Endothelial cell of umbilical vein (primary cell): Measurements from ENCODE around the gene FANCC. TPM values are rescaled to one million over a fixed set of nuclear protein-coding genes. Genes with fewer than 3 reads are reported as not detected.

Experiments
- BruUV-seq: library from RNA; stranded (reverse); fragments of 400-500 nt; replicated peaks from 2 replicates; lab custom pipeline; 2021; lab: Mats Ljungman, UMichigan
- CTCF ChIA-PET: fragments of 300-600, 350-600 bp; sonication (Branson Sonifier 250); formaldehyde crosslinking; loops from one replicate; lab custom pipeline; 2021; ENCODE audit warnings: antibody characterized with exemption, inconsistent platforms; lab: Charles Lee
- POLR2A ChIA-PET: fragments of 300-600, 350-600 bp; sonication (Branson Sonifier 250); formaldehyde crosslinking; loops from one replicate; lab custom pipeline; 2021; ENCODE audit warnings: antibody characterized with exemption, inconsistent platforms; lab: Charles Lee
- DNase-seq: peaks from one replicate; pipeline ENCODE4 v3.0.0-alpha.2; 2011; ENCODE audit warnings: low read depth, low spot score
- FAIRE-seq: peaks from 2 replicates; lab custom pipeline; 2011; peaks lifted over from hg19 to GRCh38; lab: Jason Lieb, UNC
- H2AFZ ChIP-seq: 2 replicates; pipeline ENCODE4 v1.6.0; 2012; ENCODE audit warnings: low read depth, low read length, control low read depth, inconsistent platforms
- H3K27ac ChIP-seq: 2 replicates; pipeline ENCODE4 v1.5.1; 2011; ENCODE audit warnings: low read depth, mild to moderate bottlenecking, control low read depth, low read length, moderate library complexity; ENCODE audit not compliant: insufficient read depth
- H3K27me3 ChIP-seq, 2 experiments: 2 replicates each; pipeline versions ENCODE4 v1.6.0 to v1.6.1; 2011; ENCODE audit warnings: low read length in 2 of 2, mixed read lengths in 1 of 2; ENCODE audit not compliant: control insufficient read depth in 2 of 2, insufficient read depth in 2 of 2
- H3K36me3 ChIP-seq, 2 experiments: 2 replicates in 1 of 2; 3 replicates in 1 of 2; pipeline ENCODE4 v1.5.1; 2011; ENCODE audit warnings: low read length in 2 of 2, mild to moderate bottlenecking in 1 of 2, moderate library complexity in 1 of 2; ENCODE audit not compliant: control insufficient read depth in 2 of 2, insufficient read depth in 2 of 2; ENCODE audit errors: extremely low read depth in 1 of 2
- H3K4me1 ChIP-seq: 3 replicates; pipeline ENCODE4 v1.5.1; 2011; ENCODE audit warnings: mild to moderate bottlenecking, low read length; ENCODE audit not compliant: control insufficient read depth, insufficient read depth; ENCODE audit errors: extremely low read depth
- H3K4me2 ChIP-seq: 2 replicates; pipeline ENCODE4 v1.6.1; 2011; ENCODE audit warnings: low read length, control low read depth, mixed read lengths; ENCODE audit not compliant: insufficient read depth
- H3K4me3 ChIP-seq, 3 experiments: fragments of 200-600 bp in 1 of 3; sonication (generic), shearing (Covaris generic) in 1 of 3; replicated peaks in 1 of 3; 2 replicates each; pipeline ENCODE4 v1.5.1; 2011 to 2016; ENCODE audit warnings: control low read depth in 3 of 3, low read length in 3 of 3, mild to moderate bottlenecking in 2 of 3, inconsistent platforms in 1 of 3, low read depth in 1 of 3, moderate library complexity in 1 of 3; ENCODE audit not compliant: insufficient read depth in 1 of 3
- H3K79me2 ChIP-seq: 2 replicates; pipeline ENCODE4 v1.6.0; 2012; ENCODE audit warnings: low read length, inconsistent platforms; ENCODE audit not compliant: control insufficient read depth, insufficient read depth
- H3K9ac ChIP-seq: replicated peaks from 2 replicates; pipeline ENCODE3; 2011; ENCODE audit warnings: low read length, control low read depth; ENCODE audit not compliant: insufficient read depth; ENCODE audit errors: extremely low read depth
- H3K9me1 ChIP-seq: replicated peaks from 3 replicates; pipeline ENCODE4 v1.6.0; 2011; ENCODE audit warnings: mild to moderate bottlenecking, low read length; ENCODE audit not compliant: control insufficient read depth, insufficient read depth; ENCODE audit errors: extremely low read depth
- H3K9me3 ChIP-seq: replicated peaks from 2 replicates; pipeline ENCODE4 v1.5.1; 2012; ENCODE audit warnings: low read length, inconsistent platforms; ENCODE audit not compliant: control insufficient read depth, insufficient read depth
- H4K20me1 ChIP-seq: replicated peaks from 2 replicates; pipeline ENCODE3; 2011; ENCODE audit warnings: mild to moderate bottlenecking, low read length; ENCODE audit not compliant: control insufficient read depth, insufficient read depth; ENCODE audit errors: extremely low read depth
- CTCF ChIP-seq, 2 donors: IDR thresholded peaks; 1 replicate in 1 of 2; 2 replicates in 1 of 2; pipeline ENCODE4 v1.5.1; 2011; ENCODE audit warnings: low read length in 2 of 2, mild to moderate bottlenecking in 2 of 2, moderate library complexity in 2 of 2, control low read depth in 1 of 2, inconsistent platforms in 1 of 2, low read depth in 1 of 2; ENCODE audit not compliant: insufficient read depth in 1 of 2; ENCODE audit errors: extremely low read depth in 1 of 2
- EZH2 ChIP-seq: IDR thresholded peaks from 2 replicates; pipeline ENCODE4 v1.6.1; 2012; ENCODE audit warnings: borderline replicate concordance, low read depth, mild to moderate bottlenecking, moderate library complexity, low read length, inconsistent platforms; ENCODE audit not compliant: severe bottlenecking
- FOS ChIP-seq: IDR thresholded peaks from 2 replicates; pipeline ENCODE4 v1.6.1; 2011; ENCODE audit warnings: mild to moderate bottlenecking, low read length, moderate library complexity, borderline replicate concordance; ENCODE audit not compliant: insufficient read depth
- GATA2 ChIP-seq: IDR thresholded peaks from 2 replicates; pipeline ENCODE4 v1.7.0; 2011; ENCODE audit warnings: low read depth, mild to moderate bottlenecking, moderate library complexity, mixed read lengths, low read length; ENCODE audit not compliant: insufficient read length, insufficient read depth
- JUN ChIP-seq: IDR thresholded peaks from 2 replicates; pipeline ENCODE4 v1.6.1; 2011; ENCODE audit warnings: borderline replicate concordance, low read depth; ENCODE audit not compliant: insufficient read length, insufficient read depth
- MAX ChIP-seq: IDR thresholded peaks from 2 replicates; pipeline ENCODE4 v1.6.1; 2011; ENCODE audit not compliant: insufficient read depth, insufficient read length
- MYC ChIP-seq: IDR thresholded peaks from one replicate; pipeline ENCODE4 v1.6.1; 2011; ENCODE audit warnings: mild to moderate bottlenecking, low read depth, low read length
- POLR2A ChIP-seq: IDR thresholded peaks from 2 replicates; pipeline ENCODE4 v1.6.1; 2012; ENCODE audit warnings: low read depth, mild to moderate bottlenecking, control low read depth, low read length
- POLR2AphosphoS5 ChIP-seq: IDR thresholded peaks from 2 replicates; pipeline ENCODE4 v1.6.1; 2012; ENCODE audit warnings: low read depth, mild to moderate bottlenecking, control low read depth, low read length, moderate library complexity; ENCODE audit not compliant: insufficient read depth
- dilution Hi-C: fragments of 300-500 bp; cut with MboI; formaldehyde crosslinking; loops from one replicate; pipeline ENCODE4 v1.15.0; 2019; ENCODE audit warnings: low sequenced_read_pairs; ENCODE audit not compliant: extremely low pct_ligation_motif_present
- intact Hi-C: fragments of 100-400 bp; cut with micrococcal nuclease; formaldehyde crosslinking; loops from one replicate; pipeline ENCODE4 v1.10.0; 2022
- polyA plus RNA-seq, 4 experiments: library from polyadenylated mRNA; depleted of rRNA in 3 of 4; stranded (reverse) in 3 of 4; unstranded in 1 of 4; fragments of >200 nt; gene quantifications; 2 replicates each; pipeline versions ENCODE4 v1.2.1 to v1.2.3, GENCODE V29; 2011 to 2012; ENCODE audit warnings: missing spikeins in 1 of 4
- total RNA-seq: library from RNA; stranded (reverse); gene quantifications from 2 replicates; pipeline ENCODE4 v1.2.3, GENCODE V29; 2021

Gene FANCC
- total and polyA plus RNA-seq, 2 donors (not counting 3 experiments of a cell fraction or from before 2014, with no cell fraction given) = 5.7 to 13.1 TPM

GRCh38 chr9:95140821-95141220 is 176.7 kb downstream of the FANCC start:
- Histone ChIP-seq H3K9me3 (no peaks in the 10 kb centered on the region), H3K9me1 (no peaks in the 10 kb centered on the region), H2AFZ (no peak overlapping the region), H3K36me3 (no peaks in the 10 kb centered on the region), H3K79me2 (no peaks in the 10 kb centered on the region), H3K27ac (no peak overlapping the region), H3K27me3 (no peaks in the 10 kb centered on the region), H3K9ac (no peak overlapping the region), H3K4me1 (no peaks in the 10 kb centered on the region), H3K4me3 (no peak overlapping the region), H3K4me2 (no peak overlapping the region), H4K20me1 (no peaks in the 10 kb centered on the region)
- dilution Hi-C loops = loop anchor here (25.0 kb wide), 1 partner anchor 479 kb away; no protein-coding TSS in a partner anchor
- FAIRE-seq (no peak), DNase-seq (no peak)
- intact Hi-C loops = no loop called here
- POLR2A ChIA-PET = no interaction called here
- no peak for TF ChIP-seq MAX
- no peak for TF ChIP-seq POLR2A
- BruUV-seq = no TSS peak
- CTCF ChIA-PET = interaction anchor here (0.7 to 1.1 kb wide), 3 partner anchors 9 to 460 kb away, joined by 3 to 9 read pairs (median 4); no protein-coding TSS in a partner anchor

GRCh38 chr9:95139126-95139525 is 178.4 kb downstream of the FANCC start:
- no peaks in the 10 kb centered on the region for H3K9me1 ChIP-seq
- H2AFZ ChIP-seq = no peak overlapping the region
- no peaks in the 10 kb centered on the region for H3K27me3 ChIP-seq
- ChIA-PET POLR2A (no interaction called here), CTCF (interaction anchor here (1.0 to 3.8 kb wide), 3 partner anchors 11 to 29 kb away, joined by 4 to 22 read pairs (median 7); no protein-coding TSS in a partner anchor)
- TF ChIP-seq EZH2 (no peak), POLR2A (no peak), FOS (no peak), CTCF (IDR thresholded peaks at IDR 0.05; ENCODE audit: extremely low read depth in 1 of 2, insufficient read depth in 1 of 2, low read depth in 1 of 2, low read length in 2 of 2) (no peak), GATA2 (no peak), MYC (no peak), POLR2AphosphoS5 (no peak), MAX (no peak), JUN (no peak)
- H3K27ac ChIP-seq = no peak overlapping the region
- H3K9me3 ChIP-seq = no peaks in the 10 kb centered on the region
- H3K9ac ChIP-seq = no peak overlapping the region
- no peaks in the 10 kb centered on the region for H3K4me1 ChIP-seq
- FAIRE-seq = no peak
- H3K4me2 ChIP-seq = no peak overlapping the region
- H3K36me3 ChIP-seq = no peaks in the 10 kb centered on the region
- no peak for DNase-seq
- intact Hi-C loops (no loop called here), dilution Hi-C loops (loop anchor here (25.0 kb wide), 1 partner anchor 477 kb away; no protein-coding TSS in a partner anchor)
- H3K4me3 ChIP-seq = no peak overlapping the region
- BruUV-seq = no TSS peak
- H4K20me1 ChIP-seq = no peaks in the 10 kb centered on the region
- H3K79me2 ChIP-seq = no peaks in the 10 kb centered on the region
